Left ventricle myocardium inferior (tissue), 1 donor: ENCODE data around the gene TMEM214. TPM values are rescaled to one million over a fixed set of nuclear protein-coding genes. Genes with fewer than 3 reads are reported as not detected.

ENCODE experiments used
- total RNA-seq: library from RNA; stranded (reverse); fragmentation: NEBNext Ultra II Directional; extraction: Animal tissue kit (Norgen Biotek cat#: 25700); gene quantifications from one replicate; pipeline ENCODE4 v1.2.1, GENCODE V29; 2021
- donor health status: DM: no; HTN: yes; CAD: no; lungs with severe emphysema.

TMEM214 gene
- total RNA-seq, 1 donor from 2014 or later, result 31.4 TPM

Other genes starting within 250 kb of the TMEM214 start
- 2.5 TPM for gene CENPA, start 246.9 kb upstream of the TMEM214 start, total RNA-seq
- not detected for gene DPYSL5, start 184.8 kb upstream of the TMEM214 start, total RNA-seq
- gene MAPRE3, start 62.3 kb upstream of the TMEM214 start, total RNA-seq, result 57.4 TPM
- 10.0 TPM for gene AGBL5, start 18.7 kb downstream of the TMEM214 start, total RNA-seq
- 354 TPM for gene OST4, start 38.7 kb downstream of the TMEM214 start, total RNA-seq
- 18.4 TPM for gene EMILIN1, start 45.6 kb downstream of the TMEM214 start, total RNA-seq
- 2.9 TPM for gene KHK, start 53.8 kb downstream of the TMEM214 start, total RNA-seq
- gene CGREF1, start 86.2 kb downstream of the TMEM214 start, total RNA-seq, result 0.80 TPM
- gene ABHD1, start 90.8 kb downstream of the TMEM214 start, total RNA-seq, result 3.5 TPM
- gene PREB, start 101.7 kb downstream of the TMEM214 start, total RNA-seq, result 54.6 TPM
- gene PRR30, start 106.4 kb downstream of the TMEM214 start, total RNA-seq, result not detected
- gene TCF23, start 116.0 kb downstream of the TMEM214 start, total RNA-seq, result 0.08 TPM
- 121 TPM for gene ATRAID, start 179.1 kb downstream of the TMEM214 start, total RNA-seq
- gene SLC5A6, start 179.3 kb downstream of the TMEM214 start, total RNA-seq, result 12.0 TPM
- 7.7 TPM for gene CAD, start 184.4 kb downstream of the TMEM214 start, total RNA-seq
- gene SLC30A3, start 230.1 kb downstream of the TMEM214 start, total RNA-seq, result 5.9 TPM
- gene DNAJC5G, start 242.5 kb downstream of the TMEM214 start, total RNA-seq, result 1.2 TPM
- 285 TPM for gene TRIM54, start 249.5 kb downstream of the TMEM214 start, total RNA-seq